Panc1 (cell line): ENCODE data around the gene DDX41. TPM values are rescaled to one million over a fixed set of nuclear protein-coding genes. Genes with fewer than 3 reads are reported as not detected.
"Not testable (repeated sequence)": the region's sequence is repeated elsewhere in the genome, so short reads cannot be mapped to it uniquely, and the experiment has no call there.

Experiments
- ATAC-seq: fragments of 200-7000 bp; cut with Tn5 transposase; 2 replicates; pipeline ENCODE4 v1.9.1; 2020; ENCODE audit warnings: mild to moderate bottlenecking, moderate library complexity
- BruUV-seq: library from RNA; stranded (reverse); fragments of 400-500 nt; replicated peaks from 2 replicates; lab custom pipeline; 2021; lab: Mats Ljungman, UMichigan
- CTCF ChIA-PET: fragments of 300-600 bp; sonication (Branson Sonifier 250); formaldehyde crosslinking; loops from one replicate; lab custom pipeline; 2022; ENCODE audit warnings: antibody characterized with exemption; lab: Charles Lee
- POLR2A ChIA-PET: fragments of 300-600 bp; sonication (Branson Sonifier 250); formaldehyde crosslinking; loops from one replicate; lab custom pipeline; 2022; ENCODE audit warnings: antibody characterized with exemption; lab: Charles Lee
- DNase-seq: peaks from one replicate; pipeline ENCODE4 v3.0.0-alpha.2; 2010; ENCODE audit warnings: low read depth, low spot score
- H3K27ac ChIP-seq: 2 replicates; pipeline ENCODE4 v1.5.1; 2011; ENCODE audit warnings: mild to moderate bottlenecking, low read length, inconsistent platforms
- H3K27me3 ChIP-seq: fragments of 200-500 bp; sonication (Bioruptor generic); 2 replicates; pipeline ENCODE4 v1.6.0; 2014; ENCODE audit warnings: low read length, inconsistent platforms; ENCODE audit not compliant: control insufficient read depth, insufficient read depth
- H3K36me3 ChIP-seq: fragments of 200-500 bp; sonication (Bioruptor generic); 2 replicates; pipeline ENCODE4 v1.5.1; 2014; ENCODE audit warnings: inconsistent platforms, mild to moderate bottlenecking, low read length, moderate library complexity; ENCODE audit not compliant: control insufficient read depth, insufficient read depth
- H3K4me1 ChIP-seq: 2 replicates; pipeline ENCODE4 v1.5.1; 2011; ENCODE audit warnings: inconsistent platforms, mild to moderate bottlenecking, low read length, moderate library complexity; ENCODE audit not compliant: control insufficient read depth, insufficient read depth
- H3K4me3 ChIP-seq, 2 experiments: 2 replicates each; pipeline ENCODE4 v1.5.1; 2011 to 2012; ENCODE audit warnings: low read depth in 2 of 2, low read length in 2 of 2, mild to moderate bottlenecking in 2 of 2, inconsistent platforms in 1 of 2, moderate library complexity in 1 of 2
- H3K9me3 ChIP-seq: fragments of 200-500 bp; sonication (Bioruptor generic); 2 replicates; pipeline ENCODE4 v1.5.1; 2014; ENCODE audit warnings: low read depth, mild to moderate bottlenecking, inconsistent platforms, low read length, moderate library complexity; ENCODE audit not compliant: control insufficient read depth, insufficient read depth
- CTCF ChIP-seq: fragments of 450-650 bp; IDR thresholded peaks from 2 replicates; pipeline ENCODE4 v1.5.1; 2017; ENCODE audit warnings: mild to moderate bottlenecking
- POLR2AphosphoS5 ChIP-seq: IDR thresholded peaks from 2 replicates; pipeline ENCODE4 v1.6.1; 2012; ENCODE audit warnings: mild to moderate bottlenecking, low read depth, low read length, moderate library complexity
- REST ChIP-seq, 2 experiments: IDR thresholded peaks; 2 replicates each; pipeline ENCODE4 v1.6.1; 2011 to 2012; ENCODE audit warnings: low read depth in 2 of 2, control low read depth in 1 of 2, low read length in 1 of 2, mild to moderate bottlenecking in 1 of 2, moderate library complexity in 1 of 2; ENCODE audit not compliant: insufficient read depth in 1 of 2
- SIN3A ChIP-seq: IDR thresholded peaks from 2 replicates; pipeline ENCODE4 v1.6.1; 2012; ENCODE audit warnings: low read depth, mild to moderate bottlenecking, low read length, moderate library complexity, borderline replicate concordance; ENCODE audit not compliant: insufficient read depth
- TCF7L2 ChIP-seq: IDR thresholded peaks from 2 replicates; pipeline ENCODE4 v1.6.1; 2011; ENCODE audit warnings: mild to moderate bottlenecking, low read depth, low read length, inconsistent platforms
- in situ Hi-C: cut with HindIII; loops from 2 replicates; pipeline ENCODE4 v1.10.0; 2016; ENCODE audit warnings: low sequenced_read_pairs, low pct_unique_long_range_greater_than_20kb
- intact Hi-C: fragments of 100-400 bp; cut with micrococcal nuclease; formaldehyde crosslinking; loops from one replicate; pipeline ENCODE4 v1.10.0; 2022; ENCODE audit not compliant: unreplicated experiment
- total RNA-seq: library from RNA; stranded (reverse); gene quantifications from one replicate; pipeline ENCODE4 v1.2.1, GENCODE V29; 2021; ENCODE audit not compliant: unreplicated experiment

DDX41 gene
- total RNA-seq, 1 experiment from 2014 or later, result 111 TPM

DNA sequence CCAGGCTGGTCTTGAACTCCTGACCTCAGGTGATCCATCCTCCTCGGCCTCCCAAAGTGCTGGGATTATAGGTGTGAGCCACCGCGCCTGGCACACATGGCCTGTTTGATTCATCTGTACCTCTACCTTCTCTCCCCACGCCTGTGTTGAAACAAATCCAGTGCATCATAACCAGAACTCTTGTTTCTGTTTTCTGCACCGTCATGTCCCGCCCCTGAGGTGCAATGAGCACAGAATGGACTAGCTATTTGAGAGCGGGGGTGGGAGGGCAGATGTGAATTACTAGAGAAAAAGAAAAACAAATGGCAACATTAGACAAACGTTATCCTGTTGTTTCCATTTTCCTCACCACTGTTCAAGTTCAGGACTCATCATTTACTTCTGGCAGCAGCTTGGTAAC lies 48.3 kb upstream of the DDX41 start:
- H3K27ac ChIP-seq, result no peak overlapping the region
- POLR2A ChIA-PET, result interaction anchor here (0.6 kb wide), 1 partner anchor 576 kb away, joined by 3 read pairs; no protein-coding TSS in a partner anchor
- no peak for DNase-seq
- CTCF ChIA-PET, result no interaction called here
- in situ Hi-C loops (no loop called here), intact Hi-C loops (no loop called here)
- H3K9me3 ChIP-seq, result no peaks in the 10 kb centered on the region
- no peaks in the 10 kb centered on the region for H3K4me1 ChIP-seq
- no peaks in the 10 kb centered on the region for H3K36me3 ChIP-seq
- no TSS peak for BruUV-seq
- H3K4me3 ChIP-seq, result no peak overlapping the region
- TF ChIP-seq TCF7L2 (no peak), CTCF (no peak), POLR2AphosphoS5 (no peak), REST (IDR thresholded peaks at IDR 0.05; ENCODE audit: insufficient read depth in 1 of 2, low read depth in 2 of 2, low read length in 1 of 2) (no peak), SIN3A (no peak)
- ATAC-seq, result no peak
- H3K27me3 ChIP-seq, result no peaks in the 10 kb centered on the region

DNA sequence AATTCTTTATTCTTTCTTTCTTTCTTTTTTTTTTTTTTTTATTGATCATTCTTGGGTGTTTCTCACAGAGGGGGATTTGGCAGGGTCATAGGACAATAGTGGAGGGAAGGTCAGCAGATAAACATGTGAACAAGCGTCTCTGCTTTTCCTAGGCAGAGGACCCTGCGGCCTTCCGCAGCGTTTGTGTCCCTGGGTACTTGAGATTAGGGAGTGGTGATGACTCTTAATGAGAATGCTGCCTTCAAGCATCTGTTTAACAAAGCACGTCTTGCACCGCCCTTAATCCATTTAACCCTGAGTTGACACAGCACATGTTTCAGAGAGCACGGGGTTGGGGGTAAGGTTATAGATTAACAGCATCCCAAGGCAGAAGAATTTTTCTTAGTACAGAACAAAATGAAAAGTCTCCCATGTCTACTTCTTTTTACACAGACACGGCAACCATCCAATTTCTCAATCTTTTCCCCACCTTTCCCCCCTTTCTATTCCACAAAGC lies 42.7 kb upstream of the DDX41 start:
- intact Hi-C loops, H3K27ac ChIP-seq, ATAC-seq, BruUV-seq, in situ Hi-C loops, H3K4me1 ChIP-seq, CTCF ChIA-PET, H3K4me3 ChIP-seq, DNase-seq, H3K9me3 ChIP-seq, H3K27me3 ChIP-seq, POLR2A ChIA-PET, H3K36me3 ChIP-seq: not testable (repeated sequence)

GRCh38 chr5:177557796-177558195 lies 41.0 kb upstream of the DDX41 start:
- in situ Hi-C loops, result no loop called here

More at GRCh38 chr5:177557796-177558195, 41.0 kb upstream of the DDX41 start:
- BruUV-seq, result no TSS peak
- intact Hi-C loops, result no loop called here
- Histone ChIP-seq H3K4me3 (no peak overlapping the region), H3K36me3 (no peaks in the 10 kb centered on the region; the same call in 1 of the 2 replicates), H3K9me3 (no peaks in the 10 kb centered on the region), H3K27me3 (no peaks in the 10 kb centered on the region), H3K27ac (no peak overlapping the region), H3K4me1 (peaks cover 3% of the 10 kb centered on the region)
- ATAC-seq (no peak), DNase-seq (no peak)
- ChIA-PET CTCF (interaction anchor here (0.5 to 1.4 kb wide), 2 partner anchors 10 to 49 kb away, joined by 3 to 8 read pairs; no protein-coding TSS in a partner anchor), POLR2A (no interaction called here)
- TF ChIP-seq REST (IDR thresholded peaks at IDR 0.05; ENCODE audit: insufficient read depth in 1 of 2, low read depth in 2 of 2, low read length in 1 of 2) (no peak), SIN3A (no peak), POLR2AphosphoS5 (no peak), CTCF (no peak), TCF7L2 (no peak)
